ENCODE measurements around the gene CDC45.
"Not testable (repeated sequence)": the region's sequence is repeated elsewhere in the genome, so short reads cannot be mapped to it uniquely, and the experiment has no call there.

Gene CDC45

GRCh38 chr22:19517919-19518611, 38.3 kb downstream of the CDC45 start:
- no peak for DNase-seq

- DNase-seq: no peak
These were observed 38.9 kb downstream of the CDC45 start for GRCh38 chr22:19518635-19519034.

- DNase-seq: no peak
These were observed 39.6 kb downstream of the CDC45 start for GRCh38 chr22:19519041-19519926.

GRCh38 chr22:19520007-19520406, 40.3 kb downstream of the CDC45 start:
- no peak for DNase-seq

GRCh38 chr22:19520566-19521305, 41.0 kb downstream of the CDC45 start:
- DNase-seq: no peak

GRCh38 chr22:19522190-19522880, 42.6 kb downstream of the CDC45 start:
- DNase-seq: no peak

- DNase-seq: no peak
These were observed 43.1 kb downstream of the CDC45 start for GRCh38 chr22:19522881-19523239.

- DNase-seq: peak in 1 of 5 experiments; percentile 55
These were observed 43.8 kb downstream of the CDC45 start for GRCh38 chr22:19523240-19524169.

- peak in 1 of 5 experiments; percentile 32 for DNase-seq
These were observed 44.7 kb downstream of the CDC45 start, which contains the start of gene CLDN5 for GRCh38 chr22:19524170-19525115. Gene CLDN5, minus strand, starts transcription at chr22:19524410. Its CDS starts 155 bp downstream, at chr22:19524255.

GRCh38 chr22:19525116-19525660, 45.5 kb downstream of the CDC45 start:
- no peak for DNase-seq

- no peak for DNase-seq
These were observed 45.9 kb downstream of the CDC45 start for GRCh38 chr22:19525666-19526065.

- DNase-seq: no peak
These were observed 46.5 kb downstream of the CDC45 start for GRCh38 chr22:19526076-19526701.

- DNase-seq: no peak
These were observed 47.0 kb downstream of the CDC45 start for GRCh38 chr22:19526702-19527111.

GRCh38 chr22:19527321-19527721, 47.6 kb downstream of the CDC45 start:
- DNase-seq: no peak

GRCh38 chr22:19527861-19528417, 48.2 kb downstream of the CDC45 start:
- no peak for DNase-seq

- no peak for DNase-seq
These were observed 50.1 kb downstream of the CDC45 start for GRCh38 chr22:19529811-19530210.

- no peak for DNase-seq
These were observed 51.0 kb downstream of the CDC45 start for GRCh38 chr22:19530751-19531150.

GRCh38 chr22:19531327-19531726, 51.6 kb downstream of the CDC45 start:
- not testable (repeated sequence) for DNase-seq

- no peak for DNase-seq
These were observed 53.4 kb downstream of the CDC45 start for GRCh38 chr22:19533049-19533626.
